GM12878 (cell line): ENCODE results near the gene RCOR1. TPM values are rescaled to one million over a fixed set of nuclear protein-coding genes. Genes with fewer than 3 reads are reported as not detected.

Source experiments
- ASH2L ChIP-seq: fragments of 300-600, 200-600 bp; sonication (generic); IDR thresholded peaks from 2 replicates; pipeline ENCODE4 v1.6.1; 2017; ENCODE audit warnings: low read depth, mild to moderate bottlenecking, borderline replicate concordance
- ATF2 ChIP-seq: IDR thresholded peaks from 2 replicates; pipeline ENCODE4 v1.6.1; 2012; ENCODE audit warnings: low read length, inconsistent platforms
- BCLAF1 ChIP-seq: fragments of 450-650 bp; IDR thresholded peaks from 2 replicates; pipeline ENCODE4 v1.6.1; 2017; ENCODE audit warnings: antibody characterized with exemption, mild to moderate bottlenecking, moderate library complexity
- E4F1 ChIP-seq: fragments of 450-650 bp; IDR thresholded peaks from 2 replicates; pipeline ENCODE4 v1.6.1; 2018; ENCODE audit warnings: borderline replicate concordance, mild to moderate bottlenecking; ENCODE audit not compliant: partially characterized antibody
- ETV6 ChIP-seq, 2 experiments: fragments of 450-650 bp in 1 of 2; IDR thresholded peaks in 1 of 2; conservative IDR thresholded peaks in 1 of 2; 2 replicates each; pipeline ENCODE4 v1.6.1; 2014; ENCODE audit warnings: antibody characterized with exemption in 1 of 2, borderline replicate concordance in 1 of 2, low read depth in 1 of 2, mild to moderate bottlenecking in 1 of 2, moderate library complexity in 1 of 2
- FOXM1 ChIP-seq: IDR thresholded peaks from 2 replicates; pipeline ENCODE4 v1.6.1; 2012; ENCODE audit warnings: low read depth, mild to moderate bottlenecking, inconsistent platforms, low read length, moderate library complexity
- KAT2A ChIP-seq: conservative IDR thresholded peaks from 2 replicates; pipeline ENCODE4 v1.6.1; 2011; ENCODE audit warnings: low read depth, low read length; ENCODE audit not compliant: control insufficient read depth
- REST ChIP-seq: IDR thresholded peaks from 2 replicates; pipeline ENCODE4 v1.6.1; 2012; ENCODE audit warnings: mild to moderate bottlenecking, low read depth, low read length
- SMAD5 ChIP-seq: IDR thresholded peaks from 2 replicates; pipeline ENCODE4 v1.6.1; 2016; ENCODE audit warnings: antibody characterized with exemption, low read depth
- ZNF207 ChIP-seq: fragments of 450-650 bp; IDR thresholded peaks from 2 replicates; pipeline ENCODE4 v1.6.1; 2014; ENCODE audit warnings: antibody characterized with exemption, mild to moderate bottlenecking, borderline replicate concordance
- polyA plus RNA-seq, 11 experiments: library from polyadenylated mRNA; depleted of rRNA in 4 of 11; unstranded in 6 of 11; stranded (reverse) in 5 of 11; fragments of >200 nt; fragmentation: Nextera tagmentation in 4 of 11; fragmentation: Illumina TruSeq in 1 of 11; extraction: Ambion mirVana in 4 of 11; extraction: Trizol in 1 of 11; gene quantifications; 1 replicate in 1 of 11; 2 replicates in 10 of 11; pipeline versions ENCODE4 v1.2.1 to v1.2.3, GENCODE V29; 2011 to 2016; ENCODE audit warnings: inconsistent platforms in 2 of 11, missing spikeins in 2 of 11, low read depth in 1 of 11
- total RNA-seq, 4 experiments: library from RNA; depleted of rRNA in 3 of 4; stranded (reverse); fragments of >200 nt in 3 of 4; fragmentation: Illumina TruSeq in 1 of 4; extraction: Trizol in 1 of 4; gene quantifications; 2 replicates each; pipeline versions ENCODE4 v1.2.1 to v1.2.3, GENCODE V29; 2013 to 2021

Gene RCOR1
- total and polyA plus RNA-seq, 10 of the 15 experiments (the other 5 are each of a cell fraction or from before 2014, with no cell fraction given): 1.6 to 12.2 (median 4.4) TPM

- no peak for TF ChIP-seq REST
- no peak for TF ChIP-seq ATF2
- TF ChIP-seq E4F1: no peak
- no peak for TF ChIP-seq ETV6 (conservative IDR thresholded peaks at IDR 0.05 in 1 of 2, IDR thresholded peaks at IDR 0.05 in 1 of 2; ENCODE audit: borderline replicate concordance in 1 of 2, low read depth in 1 of 2)
- no peak for TF ChIP-seq ZNF207
- no peak for TF ChIP-seq KAT2A
- no peak for TF ChIP-seq SMAD5
- no peak for TF ChIP-seq FOXM1
- no peak for TF ChIP-seq ASH2L
- TF ChIP-seq BCLAF1: no peak
Observed at GRCh38 chr14:102545461-102546265, 46.8 kb upstream of the RCOR1 start (continued).
